Loucy (cell line): Measurements from ENCODE around the gene U2AF2.
A peak's percentile ranks its signal among the peaks of the same experiment; 100 is the strongest.

Experiments used
- H2AFZ ChIP-seq: fragments of 200-600 bp; sonication (generic); 2 replicates; pipeline ENCODE4 v1.6.0; 2016; ENCODE audit warnings: antibody characterized with exemption, mild to moderate bottlenecking, low read length, moderate library complexity
- H3F3A ChIP-seq: fragments of 200-600 bp; 2 replicates; pipeline ENCODE4 v1.6.0; 2016; ENCODE audit warnings: antibody characterized with exemption, low read depth, mild to moderate bottlenecking
- H3K27me3 ChIP-seq: fragments of 200-600 bp; sonication (generic); 2 replicates; pipeline ENCODE4 v1.6.1; 2014; ENCODE audit warnings: low read length, mild to moderate bottlenecking; ENCODE audit not compliant: insufficient read depth, poor library complexity, severe bottlenecking
- H3K36me3 ChIP-seq: fragments of 200-600 bp; sonication (generic); 2 replicates; pipeline ENCODE4 v1.6.1; 2016; ENCODE audit warnings: low read length; ENCODE audit not compliant: insufficient read depth
- H3K4me1 ChIP-seq: fragments of 200-600 bp; sonication (generic); 2 replicates; pipeline ENCODE4 v1.5.1; 2014; ENCODE audit warnings: low read length, mild to moderate bottlenecking; ENCODE audit not compliant: insufficient read depth, poor library complexity, severe bottlenecking
- H3K4me2 ChIP-seq: fragments of 200-600 bp; sonication (generic); 2 replicates; pipeline ENCODE4 v1.6.0; 2014; ENCODE audit warnings: antibody characterized with exemption, low read length, low read depth, mild to moderate bottlenecking; ENCODE audit not compliant: poor library complexity, severe bottlenecking
- H3K4me3 ChIP-seq: fragments of 200-600 bp; sonication (generic); 2 replicates; pipeline ENCODE4 v1.5.1; 2014; ENCODE audit warnings: low read length, mild to moderate bottlenecking, mixed read lengths; ENCODE audit not compliant: poor library complexity, severe bottlenecking
- H3K79me2 ChIP-seq: fragments of 200-600 bp; sonication (generic); 2 replicates; pipeline ENCODE4 v1.6.1; 2014; ENCODE audit warnings: low read length; ENCODE audit not compliant: insufficient read depth
- H3K9ac ChIP-seq: fragments of 200-600 bp; sonication (generic); 2 replicates; pipeline ENCODE4 v1.6.0; 2014; ENCODE audit warnings: mild to moderate bottlenecking, low read depth, low read length, moderate library complexity; ENCODE audit not compliant: poor library complexity, severe bottlenecking
- H3K9me2 ChIP-seq: fragments of 200-600 bp; sonication (generic); replicated peaks from 2 replicates; pipeline ENCODE4 v1.6.1; 2016; ENCODE audit warnings: low read depth, low read length, mixed read lengths
- H3K9me3 ChIP-seq: fragments of 200-600 bp; sonication (generic); 2 replicates; pipeline ENCODE4 v1.6.1; 2014; ENCODE audit warnings: mild to moderate bottlenecking, antibody characterized with exemption, low read length, low read depth; ENCODE audit not compliant: insufficient read depth
- H4K20me1 ChIP-seq: fragments of 200-600 bp; sonication (generic); 2 replicates; pipeline ENCODE4 v1.6.0; 2014; ENCODE audit warnings: antibody characterized with exemption, low read length, mild to moderate bottlenecking; ENCODE audit not compliant: insufficient read depth, poor library complexity, severe bottlenecking
- EZH2phosphoT487 ChIP-seq: fragments of 200-600 bp; IDR thresholded peaks from 2 replicates; pipeline ENCODE4 v1.6.1; 2018; ENCODE audit warnings: antibody characterized with exemption, mild to moderate bottlenecking, moderate library complexity, borderline replicate concordance
- TF ChIP-seq, protein P1 (sequence below): fragments of 200-600 bp; sonication (generic); conservative IDR thresholded peaks from 2 replicates; pipeline ENCODE4 v1.5.1; 2014; ENCODE audit warnings: mild to moderate bottlenecking, antibody characterized with exemption, low read length

The U2AF2 gene

DNA sequence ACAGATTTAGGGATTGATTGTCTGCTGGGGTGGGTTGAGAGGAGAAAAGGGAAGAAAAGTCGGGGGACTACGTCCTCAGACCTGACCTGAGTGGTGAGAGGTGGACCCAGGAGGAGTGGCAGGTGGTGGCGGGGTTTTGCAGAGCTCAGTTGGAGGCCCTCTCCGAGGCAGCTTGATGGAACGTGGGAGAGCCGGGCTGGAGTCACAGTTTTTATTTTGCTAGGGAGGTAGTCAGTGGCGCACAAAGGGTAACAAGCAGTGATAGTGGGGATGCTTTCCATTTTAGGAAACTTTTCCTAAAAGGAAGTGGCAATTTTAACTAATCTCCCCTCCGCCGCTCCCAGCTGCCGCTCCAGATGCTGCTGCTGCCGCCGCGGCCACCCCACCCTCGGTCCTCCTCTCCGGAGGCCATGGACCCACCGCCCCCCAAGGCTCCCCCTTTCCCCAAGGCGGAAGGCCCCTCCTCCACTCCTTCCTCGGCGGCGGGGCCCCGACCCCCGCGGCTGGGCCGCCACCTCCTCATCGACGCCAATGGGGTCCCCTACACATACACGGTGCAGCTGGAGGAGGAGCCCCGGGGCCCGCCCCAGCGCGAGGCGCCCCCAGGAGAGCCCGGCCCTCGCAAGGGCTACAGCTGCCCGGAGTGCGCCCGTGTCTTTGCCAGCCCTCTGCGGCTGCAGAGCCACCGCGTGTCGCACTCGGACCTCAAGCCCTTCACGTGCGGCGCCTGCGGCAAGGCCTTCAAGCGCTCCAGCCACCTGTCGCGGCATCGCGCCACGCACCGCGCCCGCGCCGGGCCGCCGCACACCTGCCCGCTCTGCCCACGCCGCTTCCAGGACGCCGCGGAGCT is 12.5 kb upstream of the U2AF2 start:
- no peaks in the 10 kb centered on the region for H3K9me3 ChIP-seq
- H3K9ac ChIP-seq = peak overlapping the region; percentile 85
- TF ChIP-seq EZH2phosphoT487 = no peak
- TF ChIP-seq, protein P1, sequence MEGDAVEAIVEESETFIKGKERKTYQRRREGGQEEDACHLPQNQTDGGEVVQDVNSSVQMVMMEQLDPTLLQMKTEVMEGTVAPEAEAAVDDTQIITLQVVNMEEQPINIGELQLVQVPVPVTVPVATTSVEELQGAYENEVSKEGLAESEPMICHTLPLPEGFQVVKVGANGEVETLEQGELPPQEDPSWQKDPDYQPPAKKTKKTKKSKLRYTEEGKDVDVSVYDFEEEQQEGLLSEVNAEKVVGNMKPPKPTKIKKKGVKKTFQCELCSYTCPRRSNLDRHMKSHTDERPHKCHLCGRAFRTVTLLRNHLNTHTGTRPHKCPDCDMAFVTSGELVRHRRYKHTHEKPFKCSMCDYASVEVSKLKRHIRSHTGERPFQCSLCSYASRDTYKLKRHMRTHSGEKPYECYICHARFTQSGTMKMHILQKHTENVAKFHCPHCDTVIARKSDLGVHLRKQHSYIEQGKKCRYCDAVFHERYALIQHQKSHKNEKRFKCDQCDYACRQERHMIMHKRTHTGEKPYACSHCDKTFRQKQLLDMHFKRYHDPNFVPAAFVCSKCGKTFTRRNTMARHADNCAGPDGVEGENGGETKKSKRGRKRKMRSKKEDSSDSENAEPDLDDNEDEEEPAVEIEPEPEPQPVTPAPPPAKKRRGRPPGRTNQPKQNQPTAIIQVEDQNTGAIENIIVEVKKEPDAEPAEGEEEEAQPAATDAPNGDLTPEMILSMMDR = no peak
- H3F3A ChIP-seq = no peaks in the 10 kb centered on the region
- H2AFZ ChIP-seq = no peak overlapping the region
- no peaks in the 10 kb centered on the region for H3K27me3 ChIP-seq
- no peaks in the 10 kb centered on the region; the same call in 1 of the 2 replicates for H3K36me3 ChIP-seq
- peak overlapping the region; percentile 100 for H3K4me2 ChIP-seq
- peak overlapping the region; percentile 96 for H3K4me3 ChIP-seq
- H4K20me1 ChIP-seq = peaks cover 4% of the 10 kb centered on the region
- H3K9me2 ChIP-seq = no peaks in the 10 kb centered on the region
- peaks cover 35% of the 10 kb centered on the region for H3K4me1 ChIP-seq
- peaks cover 65% of the 10 kb centered on the region for H3K79me2 ChIP-seq

DNA sequence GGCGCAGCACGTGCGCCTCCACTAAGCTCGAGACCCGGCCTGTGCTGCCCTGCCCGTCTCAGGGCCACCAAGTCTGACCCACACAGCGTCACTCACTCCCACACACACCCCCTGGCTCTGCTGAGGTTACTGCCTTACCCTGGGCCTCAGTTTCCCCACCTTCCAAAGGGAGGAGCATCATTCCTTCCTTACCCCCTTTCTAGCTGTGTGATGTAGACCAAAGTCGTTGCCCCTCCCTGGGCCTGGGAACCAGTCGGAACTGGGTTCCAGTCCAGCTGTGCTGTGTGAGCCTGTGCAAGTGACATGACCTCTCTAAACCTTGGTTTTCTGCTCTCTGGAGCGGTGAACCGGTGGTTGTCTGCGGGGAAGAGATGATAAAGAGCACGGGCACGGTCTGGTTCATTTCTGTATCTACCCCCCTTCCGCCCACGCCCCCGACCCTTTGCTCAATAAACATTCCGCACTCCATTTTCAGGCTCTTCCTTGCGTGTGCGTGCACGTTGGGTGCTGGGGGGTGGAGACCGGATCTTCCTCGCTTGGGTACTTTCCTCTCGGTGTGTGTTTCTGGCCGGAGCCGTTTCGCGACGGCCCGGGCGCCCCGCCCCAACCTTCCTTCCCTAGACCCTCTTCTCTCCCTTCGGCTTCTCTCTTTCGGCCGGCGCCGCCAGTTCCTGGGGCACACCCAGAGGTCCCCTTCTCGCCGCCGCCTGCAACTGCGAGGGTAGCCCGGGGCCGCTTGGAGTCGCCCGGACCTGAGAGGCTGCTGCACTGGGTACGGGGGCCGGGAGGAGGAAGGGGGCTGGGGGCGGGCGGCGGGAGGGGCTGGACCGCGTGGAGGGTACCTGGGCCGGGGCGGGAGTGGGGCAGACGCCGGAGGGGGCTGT is 11.6 kb upstream of the U2AF2 start, which contains the start of gene ZNF581:
TSS of gene ZNF581 (plus strand) at position 647 of the 884 bp plus-strand sequence. CDS start 923 bp downstream, outside the sequence.
- H3K4me1 ChIP-seq = peaks cover 36% of the 10 kb centered on the region
- no peaks in the 10 kb centered on the region for H3K9me3 ChIP-seq
- H3K4me2 ChIP-seq = peak within 1 kb of the TSS; percentile 100
- H2AFZ ChIP-seq = no peak within 1 kb of the TSS
- peaks cover 66% of the 10 kb centered on the region for H3K79me2 ChIP-seq
- H3K4me3 ChIP-seq = peak within 1 kb of the TSS; percentile 96
- H3K27me3 ChIP-seq = no peaks in the 10 kb centered on the region
- H3K36me3 ChIP-seq = no peaks in the 10 kb centered on the region; the same call in 1 of the 2 replicates
- TF ChIP-seq, protein P1 = no peak
- no peak for TF ChIP-seq EZH2phosphoT487
- H4K20me1 ChIP-seq = peaks cover 4% of the 10 kb centered on the region
- H3K9ac ChIP-seq = peak within 1 kb of the TSS; percentile 85
- H3F3A ChIP-seq = no peaks in the 10 kb centered on the region
- H3K9me2 ChIP-seq = no peaks in the 10 kb centered on the region

DNA sequence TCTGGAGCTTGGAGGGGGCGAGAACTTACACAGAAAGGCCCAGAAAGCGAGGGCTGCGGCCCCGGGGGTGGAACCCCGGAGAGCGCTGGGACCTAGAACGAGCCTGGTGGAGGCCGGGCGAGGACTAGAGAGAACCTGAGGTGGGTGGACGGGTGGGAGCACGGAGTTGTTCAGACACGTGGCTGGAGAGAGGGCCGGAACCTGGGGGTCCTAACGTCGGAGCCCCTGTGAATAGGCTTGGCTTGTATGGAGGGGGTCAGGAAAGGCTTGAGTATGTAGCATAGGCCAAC is 11.0 kb upstream of the U2AF2 start:
- Histone ChIP-seq H3K36me3 (no peaks in the 10 kb centered on the region; the same call in 1 of the 2 replicates), H3K4me3 (peak overlapping the region; percentile 96), H4K20me1 (peaks cover 4% of the 10 kb centered on the region), H3F3A (no peaks in the 10 kb centered on the region), H2AFZ (no peak overlapping the region), H3K27me3 (no peaks in the 10 kb centered on the region), H3K9me2 (no peaks in the 10 kb centered on the region), H3K79me2 (peaks cover 72% of the 10 kb centered on the region), H3K9ac (peak overlapping the region; percentile 85), H3K9me3 (no peaks in the 10 kb centered on the region), H3K4me2 (peak overlapping the region; percentile 100), H3K4me1 (peaks cover 38% of the 10 kb centered on the region)
- TF ChIP-seq, protein P1 = no peak
- no peak for TF ChIP-seq EZH2phosphoT487
